ENCODE measurements around the gene MGAT4B.

Gene MGAT4B

GRCh38 chr5:179833056-179833708, 26.5 kb upstream of the MGAT4B start:
- DNase-seq (ENCODE audit: low read depth), result no peak
- no peak for TF ChIP-seq CTCF (IDR thresholded peaks at IDR 0.05; ENCODE audit: low read depth, low read length, missing control alignments)
- no peak overlapping the region for H3K4me3 ChIP-seq (ENCODE audit: low read depth, low read length)

- TF ChIP-seq CTCF (IDR thresholded peaks at IDR 0.05; ENCODE audit: low read depth, low read length, missing control alignments), result no peak
- no peak overlapping the region for H3K4me3 ChIP-seq (ENCODE audit: low read depth, low read length)
- DNase-seq (ENCODE audit: low read depth), result no peak
Measured at GRCh38 chr5:179832039-179832745, 25.5 kb upstream of the MGAT4B start.

- no peak for TF ChIP-seq CTCF (IDR thresholded peaks at IDR 0.05; ENCODE audit: low read depth, low read length, missing control alignments)
- no peak for DNase-seq (ENCODE audit: low read depth)
- H3K4me3 ChIP-seq (ENCODE audit: low read depth, low read length), result no peak overlapping the region
Measured at GRCh38 chr5:179830818-179831468, 24.3 kb upstream of the MGAT4B start.

- no peak overlapping the region for H3K4me3 ChIP-seq (ENCODE audit: low read depth, low read length)
- TF ChIP-seq CTCF (IDR thresholded peaks at IDR 0.05; ENCODE audit: low read depth, low read length, missing control alignments), result no peak
- DNase-seq (ENCODE audit: low read depth), result no peak
Measured at GRCh38 chr5:179829732-179830435, 23.2 kb upstream of the MGAT4B start.

- no peak overlapping the region for H3K4me3 ChIP-seq (ENCODE audit: low read depth, low read length)
Measured at GRCh38 chr5:179828756-179829421, 22.2 kb upstream of the MGAT4B start.

More at GRCh38 chr5:179828756-179829421, 22.2 kb upstream of the MGAT4B start:
- no peak for TF ChIP-seq CTCF (IDR thresholded peaks at IDR 0.05; ENCODE audit: low read depth, low read length, missing control alignments)
- no peak for DNase-seq (ENCODE audit: low read depth)

Data from GM12864 (cell line).